Choroid plexus epithelial cell (primary cell): ENCODE measurements around the gene SPTBN4.
"Not testable (repeated sequence)": the region's sequence is repeated elsewhere in the genome, so short reads cannot be mapped to it uniquely, and the experiment has no call there.

Experiments used
- DNase-seq: peaks from one replicate; pipeline ENCODE4 v3.0.0-alpha.2; 2010; ENCODE audit warnings: low read depth
- H3K4me3 ChIP-seq: 2 replicates; pipeline ENCODE4 v1.5.1; 2011; ENCODE audit warnings: low read depth, mild to moderate bottlenecking, control low read depth, low read length, moderate library complexity
- TF ChIP-seq, protein P1 (sequence below): conservative IDR thresholded peaks from 2 replicates; pipeline ENCODE4 v1.5.1; 2011; ENCODE audit warnings: low read depth, mild to moderate bottlenecking, control low read depth, inconsistent platforms, low read length, moderate library complexity

SPTBN4 gene

DNA sequence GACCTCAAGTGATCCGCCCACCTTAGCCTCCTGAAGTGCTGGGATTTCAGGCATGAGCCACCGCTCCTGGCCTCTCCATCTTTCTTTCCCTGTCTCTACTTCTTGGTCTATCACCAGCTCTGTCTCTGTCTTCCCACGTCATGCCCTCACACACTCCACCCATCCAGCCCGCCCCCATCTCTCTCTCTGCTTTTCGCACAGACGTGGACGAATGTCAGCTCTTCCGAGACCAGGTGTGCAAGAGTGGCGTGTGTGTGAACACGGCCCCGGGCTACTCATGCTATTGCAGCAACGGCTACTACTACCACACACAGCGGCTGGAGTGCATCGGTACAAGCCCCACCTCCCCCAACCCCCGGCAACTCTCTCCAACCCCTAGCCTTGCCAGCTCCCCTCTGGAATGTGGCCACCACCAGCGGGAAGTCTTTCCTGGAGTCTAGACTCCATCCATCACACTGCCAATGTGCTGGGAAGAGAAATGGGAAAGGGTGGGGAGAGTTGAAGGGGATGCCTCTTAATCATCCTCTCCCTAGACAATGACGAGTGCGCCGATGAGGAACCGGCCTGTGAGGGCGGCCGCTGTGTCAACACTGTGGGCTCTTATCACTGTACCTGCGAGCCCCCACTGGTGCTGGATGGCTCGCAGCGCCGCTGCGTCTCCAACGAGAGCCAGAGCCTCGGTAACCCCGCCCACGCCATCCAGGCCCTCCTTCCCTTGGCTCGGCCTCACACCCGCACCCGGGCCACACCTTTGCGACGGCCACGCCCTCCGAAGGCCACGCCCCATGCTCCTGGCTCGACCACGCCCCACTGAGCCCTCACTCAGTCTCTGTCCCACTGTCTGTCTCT lies 156.8 kb downstream of the SPTBN4 start:
- peak; percentile 56 for DNase-seq
- TF ChIP-seq, protein P1, sequence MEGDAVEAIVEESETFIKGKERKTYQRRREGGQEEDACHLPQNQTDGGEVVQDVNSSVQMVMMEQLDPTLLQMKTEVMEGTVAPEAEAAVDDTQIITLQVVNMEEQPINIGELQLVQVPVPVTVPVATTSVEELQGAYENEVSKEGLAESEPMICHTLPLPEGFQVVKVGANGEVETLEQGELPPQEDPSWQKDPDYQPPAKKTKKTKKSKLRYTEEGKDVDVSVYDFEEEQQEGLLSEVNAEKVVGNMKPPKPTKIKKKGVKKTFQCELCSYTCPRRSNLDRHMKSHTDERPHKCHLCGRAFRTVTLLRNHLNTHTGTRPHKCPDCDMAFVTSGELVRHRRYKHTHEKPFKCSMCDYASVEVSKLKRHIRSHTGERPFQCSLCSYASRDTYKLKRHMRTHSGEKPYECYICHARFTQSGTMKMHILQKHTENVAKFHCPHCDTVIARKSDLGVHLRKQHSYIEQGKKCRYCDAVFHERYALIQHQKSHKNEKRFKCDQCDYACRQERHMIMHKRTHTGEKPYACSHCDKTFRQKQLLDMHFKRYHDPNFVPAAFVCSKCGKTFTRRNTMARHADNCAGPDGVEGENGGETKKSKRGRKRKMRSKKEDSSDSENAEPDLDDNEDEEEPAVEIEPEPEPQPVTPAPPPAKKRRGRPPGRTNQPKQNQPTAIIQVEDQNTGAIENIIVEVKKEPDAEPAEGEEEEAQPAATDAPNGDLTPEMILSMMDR = no peak
- no peak overlapping the region for H3K4me3 ChIP-seq

DNA sequence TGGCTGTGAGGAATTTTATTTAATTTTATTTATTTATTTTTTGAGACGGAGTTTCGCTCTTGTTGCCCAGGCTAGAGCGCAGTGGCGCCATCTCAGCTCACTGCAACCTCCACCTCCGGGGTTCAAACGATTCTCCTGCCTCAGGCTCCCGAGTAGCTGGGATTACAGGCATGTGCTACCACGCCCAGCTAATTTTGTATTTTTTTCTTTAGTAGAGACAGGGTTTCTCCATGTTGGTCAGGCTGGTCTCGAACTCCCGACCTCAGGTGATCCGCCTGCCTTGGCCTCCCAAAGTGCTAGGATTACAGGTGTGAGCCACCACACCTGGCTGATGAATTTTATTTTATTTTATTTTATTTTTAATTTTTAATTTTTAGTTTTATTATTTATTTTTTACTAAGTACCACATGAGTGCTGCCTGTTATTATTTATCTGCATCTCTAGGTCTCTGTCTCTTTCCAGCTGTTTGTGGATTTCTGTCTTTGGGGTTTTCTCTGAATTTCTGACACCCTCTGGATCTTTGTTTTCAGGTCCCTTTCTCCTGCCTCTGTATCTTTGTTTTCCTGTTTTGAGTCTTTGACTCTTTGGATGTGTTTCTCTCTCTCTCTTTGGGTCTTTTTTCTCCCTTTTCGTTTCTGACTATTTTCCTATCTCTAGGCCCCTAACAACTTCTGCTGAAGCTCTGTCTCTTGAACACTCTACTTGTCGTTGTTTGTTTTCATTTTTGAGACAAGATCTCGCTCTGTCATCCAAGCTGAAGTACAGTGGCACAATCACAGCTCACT lies 157.8 kb downstream of the SPTBN4 start:
- DNase-seq, H3K4me3 ChIP-seq: not testable (repeated sequence)

DNA sequence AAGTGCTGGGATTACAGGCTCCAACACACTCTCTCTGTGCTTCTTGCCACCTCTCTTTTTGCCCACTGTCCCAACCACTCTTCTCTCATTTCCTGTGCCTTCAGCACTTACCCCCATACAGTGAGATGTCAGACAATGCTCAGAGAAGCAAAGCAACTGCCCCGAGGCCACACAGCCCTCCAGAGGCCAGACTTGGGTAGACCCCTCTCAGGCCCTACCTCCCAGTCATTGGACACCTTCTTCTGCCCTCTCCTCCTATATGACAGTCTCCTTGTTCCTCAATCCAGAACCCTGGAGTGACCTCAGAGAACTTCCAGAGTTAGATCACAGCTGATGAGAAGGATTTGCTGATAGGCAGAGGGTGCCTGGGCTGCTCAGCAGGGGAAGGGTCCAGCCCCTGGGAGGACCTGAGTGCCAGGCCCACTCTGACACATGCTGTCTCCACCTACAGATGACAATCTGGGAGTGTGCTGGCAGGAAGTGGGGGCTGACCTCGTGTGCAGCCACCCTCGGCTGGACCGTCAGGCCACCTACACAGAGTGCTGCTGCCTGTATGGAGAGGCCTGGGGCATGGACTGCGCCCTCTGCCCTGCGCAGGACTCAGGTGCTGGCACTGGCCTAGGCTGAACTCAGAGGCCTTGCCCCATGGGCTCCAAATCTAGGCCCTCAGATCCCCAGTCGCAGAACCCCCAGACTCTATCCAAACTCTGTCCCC lies 158.8 kb downstream of the SPTBN4 start:
- no peak overlapping the region for H3K4me3 ChIP-seq
- DNase-seq = no peak
- TF ChIP-seq, protein P1 = no peak
